ENCODE results near the gene PCARE.

- TF ChIP-seq CTCF (IDR thresholded peaks at IDR 0.05; ENCODE audit: poor library complexity, severe bottlenecking) (no peak), EP300 (conservative IDR thresholded peaks at IDR 0.05; ENCODE audit: poor library complexity, severe bottlenecking) (no peak), RAD21 (conservative IDR thresholded peaks at IDR 0.05) (no peak), POLR2AphosphoS5 (IDR thresholded peaks at IDR 0.05) (no peak)
Measured at GRCh38 chr2:29084554-29084953, 10.2 kb upstream of the PCARE start.

All from neural cell (in vitro differentiated cells).